Coronary artery (tissue), 2 donors: Measurements from ENCODE around the gene PCDH1.

Source experiments
- DNase-seq: peaks from one replicate; pipeline ENCODE4 v3.0.0-alpha.2; 2017; ENCODE audit warnings: low spot score
- H3K27ac ChIP-seq, 2 donors: fragments of 200-600 bp; sonication (generic); one replicate each; pipeline ENCODE4 v1.5.1; 2016 to 2019
- H3K4me3 ChIP-seq: fragments of 200-600 bp; sonication (generic); 2 replicates; pipeline ENCODE4 v1.5.1; 2016; ENCODE audit warnings: mild to moderate bottlenecking, moderate library complexity
- CTCF ChIP-seq: fragments of 200-600 bp; sonication (generic); IDR thresholded peaks from one replicate; pipeline ENCODE4 v1.5.1; 2019; ENCODE audit warnings: antibody characterized with exemption

PCDH1 gene

DNA sequence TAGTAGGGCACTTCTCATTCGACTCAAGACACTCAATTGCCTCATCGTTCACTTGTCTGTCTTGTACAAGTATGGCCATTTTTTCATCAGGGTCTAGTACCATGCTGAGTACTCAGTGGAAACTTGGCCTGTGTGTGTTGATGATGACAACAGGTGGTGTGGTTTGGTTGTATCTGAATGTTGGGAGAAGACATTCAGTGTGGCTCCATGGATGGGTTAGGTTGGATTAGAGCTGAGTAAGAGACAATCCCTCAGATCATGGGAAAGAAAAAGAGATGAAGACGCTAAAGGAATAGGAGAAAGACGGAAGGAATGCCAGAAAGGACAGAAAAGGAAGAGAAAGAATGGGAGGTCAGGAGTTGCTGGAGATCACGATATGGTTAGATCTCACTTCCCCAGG, 17.0 kb downstream of the PCDH1 start:
- H3K4me3 ChIP-seq: no peak overlapping the region
- no peak overlapping the region for H3K27ac ChIP-seq
- DNase-seq: no peak
- no peak for TF ChIP-seq CTCF

- no peak for DNase-seq
- no peak for TF ChIP-seq CTCF
- Histone ChIP-seq H3K27ac (no peak overlapping the region), H3K4me3 (no peak overlapping the region)
Observed at GRCh38 chr5:141858079-141858765, 20.0 kb downstream of the PCDH1 start.

- Histone ChIP-seq H3K4me3 (no peak overlapping the region), H3K27ac (no peak overlapping the region)
- TF ChIP-seq CTCF: no peak
- no peak for DNase-seq
Observed at GRCh38 chr5:141857226-141857625, 21.0 kb downstream of the PCDH1 start.

GRCh38 chr5:141856037-141856790, 22.0 kb downstream of the PCDH1 start:
- DNase-seq: no peak
- H3K27ac ChIP-seq: peak overlapping the region; percentile 32 to 67
- TF ChIP-seq CTCF: no peak
- no peak overlapping the region for H3K4me3 ChIP-seq

DNA sequence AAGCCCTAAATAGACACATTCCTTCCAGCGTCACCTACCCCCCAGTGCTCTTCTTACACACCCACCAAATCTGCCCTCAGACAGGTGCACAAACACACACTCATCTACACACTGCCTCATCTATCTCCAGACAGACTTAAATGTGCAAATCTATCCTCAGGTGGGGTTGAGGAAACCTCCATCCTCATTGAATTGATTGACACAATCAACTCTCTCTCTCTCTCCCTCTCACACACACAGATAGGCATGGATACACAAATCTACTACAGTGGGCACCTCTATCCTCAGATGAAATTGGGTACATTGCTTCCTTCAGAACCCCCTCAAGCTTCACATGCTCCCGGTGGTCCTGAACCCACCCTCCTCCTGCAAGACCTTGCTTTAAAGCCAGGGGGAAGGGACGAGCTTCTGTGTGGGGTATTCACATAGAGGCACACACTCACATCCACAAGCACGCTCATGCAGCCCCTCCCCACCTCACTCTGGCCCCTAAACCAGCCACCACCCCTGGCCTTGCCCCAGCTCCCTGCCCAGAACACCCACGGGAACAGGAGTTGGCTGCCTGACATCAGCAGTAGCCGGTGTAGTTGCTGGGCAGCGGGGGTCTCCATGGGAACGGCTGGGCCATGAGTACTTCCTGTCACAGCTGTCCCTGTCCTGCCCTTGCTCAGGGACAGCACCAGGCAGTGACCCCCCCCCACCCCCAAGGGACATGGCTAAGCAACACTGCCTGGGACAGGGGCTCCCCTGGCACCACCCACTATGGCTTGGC, 22.8 kb downstream of the PCDH1 start:
- TF ChIP-seq CTCF: no peak
- DNase-seq: peak; percentile 85
- no peak overlapping the region for H3K4me3 ChIP-seq
- peak overlapping the region; percentile 32 to 67 for H3K27ac ChIP-seq

GRCh38 chr5:141853895-141854626, 24.1 kb downstream of the PCDH1 start:
- TF ChIP-seq CTCF: no peak
- DNase-seq: no peak
- H3K27ac ChIP-seq: no peak overlapping the region
- H3K4me3 ChIP-seq: no peak overlapping the region
